ENCODE results near the gene NKX2-4.
"Not testable (repeated sequence)": the region's sequence is repeated elsewhere in the genome, so short reads cannot be mapped to it uniquely, and the experiment has no call there.

- TF ChIP-seq CTCF (IDR thresholded peaks at IDR 0.05; ENCODE audit: poor library complexity, severe bottlenecking); EP300 (conservative IDR thresholded peaks at IDR 0.05; ENCODE audit: poor library complexity, severe bottlenecking); TAF1 (IDR thresholded peaks at IDR 0.05; ENCODE audit: low read depth); REST (IDR thresholded peaks at IDR 0.05; ENCODE audit: borderline replicate concordance); EZH2 (IDR thresholded peaks at IDR 0.05; ENCODE audit: borderline replicate concordance, insufficient read depth, low read length, poor library complexity, severe bottlenecking); SMC3 (conservative IDR thresholded peaks at IDR 0.05; ENCODE audit: poor library complexity); POLR2AphosphoS5 (IDR thresholded peaks at IDR 0.05); MXI1 (conservative IDR thresholded peaks at IDR 0.05; ENCODE audit: poor library complexity, severe bottlenecking): not testable (repeated sequence)
Measured at GRCh38 chr20:21423712-21424111, 26.4 kb upstream of the NKX2-4 start.
